ENCODE results near the gene EXD3.
"Not testable (repeated sequence)": the region's sequence is repeated elsewhere in the genome, so short reads cannot be mapped to it uniquely, and the experiment has no call there.

EXD3 gene

DNA sequence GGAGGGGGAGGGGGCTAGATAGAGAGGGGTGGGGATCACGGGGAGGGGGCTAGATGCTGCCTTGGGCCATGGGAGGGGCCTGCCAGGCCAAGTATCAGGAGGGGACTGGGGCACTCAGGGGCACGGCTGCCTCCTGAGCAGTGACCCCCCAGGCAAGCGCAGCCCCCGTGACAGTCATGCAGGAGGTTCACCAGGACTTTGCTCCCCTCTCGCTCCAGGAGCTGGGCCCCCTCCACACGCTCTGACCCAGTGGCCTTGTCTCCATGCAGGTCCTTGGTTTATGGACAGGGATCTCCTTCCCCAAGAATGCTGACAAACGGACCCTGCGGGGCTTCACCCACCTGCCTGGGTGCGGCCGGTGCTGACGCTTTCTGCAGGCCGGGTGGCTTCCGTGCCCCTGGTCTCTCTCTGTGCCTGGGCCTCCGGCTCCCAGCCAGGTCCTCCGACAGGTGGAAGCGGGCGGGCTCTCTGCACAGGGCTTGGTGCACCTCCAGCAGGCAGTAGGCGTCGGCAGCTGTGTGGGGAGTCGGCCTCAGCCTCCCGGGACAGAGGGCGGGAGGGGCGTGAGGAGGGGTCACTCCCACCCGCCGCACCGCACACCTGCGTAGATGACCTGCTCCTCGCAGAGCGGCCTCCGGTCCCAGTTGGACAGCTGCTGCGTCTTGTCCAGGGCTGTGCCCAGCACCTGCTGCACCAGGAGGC, 74.0 kb downstream of the EXD3 start:
- Histone ChIP-seq H3K27ac (no peak overlapping the region), H3K4me3 (no peak overlapping the region)
- TF ChIP-seq, protein P1, sequence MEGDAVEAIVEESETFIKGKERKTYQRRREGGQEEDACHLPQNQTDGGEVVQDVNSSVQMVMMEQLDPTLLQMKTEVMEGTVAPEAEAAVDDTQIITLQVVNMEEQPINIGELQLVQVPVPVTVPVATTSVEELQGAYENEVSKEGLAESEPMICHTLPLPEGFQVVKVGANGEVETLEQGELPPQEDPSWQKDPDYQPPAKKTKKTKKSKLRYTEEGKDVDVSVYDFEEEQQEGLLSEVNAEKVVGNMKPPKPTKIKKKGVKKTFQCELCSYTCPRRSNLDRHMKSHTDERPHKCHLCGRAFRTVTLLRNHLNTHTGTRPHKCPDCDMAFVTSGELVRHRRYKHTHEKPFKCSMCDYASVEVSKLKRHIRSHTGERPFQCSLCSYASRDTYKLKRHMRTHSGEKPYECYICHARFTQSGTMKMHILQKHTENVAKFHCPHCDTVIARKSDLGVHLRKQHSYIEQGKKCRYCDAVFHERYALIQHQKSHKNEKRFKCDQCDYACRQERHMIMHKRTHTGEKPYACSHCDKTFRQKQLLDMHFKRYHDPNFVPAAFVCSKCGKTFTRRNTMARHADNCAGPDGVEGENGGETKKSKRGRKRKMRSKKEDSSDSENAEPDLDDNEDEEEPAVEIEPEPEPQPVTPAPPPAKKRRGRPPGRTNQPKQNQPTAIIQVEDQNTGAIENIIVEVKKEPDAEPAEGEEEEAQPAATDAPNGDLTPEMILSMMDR (IDR thresholded peaks at IDR 0.05), result no peak
- DNase-seq (ENCODE audit: low spot score), result no peak

DNA sequence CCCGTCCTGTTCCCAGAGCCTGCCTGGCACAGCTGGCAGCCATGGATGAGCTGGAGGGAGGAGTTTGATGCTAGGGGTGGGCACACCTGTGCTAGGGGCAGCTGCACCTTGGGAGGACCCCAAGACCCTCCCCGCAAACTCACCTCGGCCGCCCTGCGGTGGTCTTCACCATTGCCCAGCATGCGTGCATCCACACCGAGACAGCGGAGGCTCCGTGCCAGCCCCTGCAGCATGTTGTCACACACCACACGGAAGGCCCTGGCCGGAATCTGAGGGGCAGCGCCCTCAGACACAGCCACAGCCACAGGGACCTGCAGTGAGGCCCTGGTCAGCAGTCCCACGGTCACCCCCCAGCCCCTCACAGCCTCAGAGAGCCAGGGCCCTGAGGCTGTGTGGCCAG, 75.0 kb downstream of the EXD3 start:
- no peak for DNase-seq (ENCODE audit: low spot score)
- no peak overlapping the region for H3K4me3 ChIP-seq
- H3K27ac ChIP-seq, result no peak overlapping the region
- TF ChIP-seq, protein P1 (IDR thresholded peaks at IDR 0.05), result no peak

DNA sequence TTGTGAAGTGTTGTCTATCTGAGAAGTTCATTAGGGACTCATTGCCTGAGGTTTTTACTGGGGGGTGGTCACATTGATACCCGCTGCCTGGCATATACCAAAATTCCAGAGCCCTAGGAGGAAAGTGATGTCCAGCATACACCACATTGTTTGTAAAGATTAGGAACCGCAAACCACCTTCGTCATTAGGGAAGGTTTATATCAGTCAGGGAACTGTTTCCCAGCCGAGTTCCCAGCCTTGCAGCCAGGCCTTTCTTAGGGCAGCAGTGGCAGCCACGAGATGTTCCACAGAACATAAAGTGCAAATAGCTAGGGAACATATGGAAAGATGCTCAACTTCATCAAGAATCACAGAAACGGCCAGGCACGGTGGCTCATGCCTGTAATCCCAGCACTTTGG, 80.5 kb downstream of the EXD3 start:
- TF ChIP-seq, protein P1 (IDR thresholded peaks at IDR 0.05), result no peak
- Histone ChIP-seq H3K4me3 (no peak overlapping the region), H3K27ac (no peak overlapping the region)
- no peak for DNase-seq (ENCODE audit: low spot score)

DNA sequence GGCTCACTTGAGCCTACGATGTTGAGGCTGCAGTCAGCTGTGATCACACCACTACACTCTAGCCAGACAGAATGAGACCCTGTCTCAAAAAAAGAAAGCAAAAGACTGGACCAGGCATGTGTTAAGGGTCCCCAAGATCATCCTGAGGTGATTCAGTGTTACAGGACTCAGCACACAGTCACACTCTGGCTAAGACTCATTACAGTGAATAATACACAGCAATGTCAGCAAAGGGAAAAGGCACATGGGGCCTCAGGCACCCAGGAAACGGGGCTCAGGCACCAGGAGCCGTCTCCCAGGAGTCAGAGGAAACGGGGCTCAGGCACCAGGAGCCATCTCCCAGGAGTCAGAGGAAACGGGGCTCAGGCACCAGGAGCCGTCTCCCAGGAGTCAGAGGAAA, 81.7 kb downstream of the EXD3 start:
- TF ChIP-seq, protein P1 (IDR thresholded peaks at IDR 0.05), result no peak
- DNase-seq (ENCODE audit: low spot score), result no peak

DNA sequence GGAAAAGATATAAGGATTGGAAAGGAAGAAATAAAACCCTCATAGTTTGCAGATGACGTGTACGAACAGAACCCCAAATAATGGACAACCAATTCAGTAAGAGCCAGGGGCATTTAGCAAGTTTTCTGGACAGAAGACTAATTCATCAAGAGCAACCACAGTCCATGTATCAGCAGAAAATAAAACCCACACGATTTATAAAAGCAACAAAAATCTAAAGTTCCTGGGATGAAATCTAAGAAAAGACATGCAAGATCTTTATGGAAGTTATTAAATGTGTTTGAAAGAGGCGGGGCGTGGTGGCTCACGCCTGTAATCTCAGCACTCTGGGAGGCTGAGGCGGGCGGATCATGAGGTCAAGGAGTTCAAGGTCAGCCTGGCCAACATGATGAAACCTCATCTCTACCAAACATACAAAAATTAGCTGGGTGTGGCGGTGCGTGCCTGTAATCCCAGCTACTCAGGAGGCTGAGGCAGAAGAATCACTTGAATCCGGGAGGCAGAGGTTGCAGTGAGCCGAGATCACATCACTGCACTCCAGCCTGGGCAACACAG, 83.0 kb downstream of the EXD3 start:
- not testable (repeated sequence) for H3K4me3 ChIP-seq; DNase-seq (ENCODE audit: low spot score); H3K27ac ChIP-seq

More for the DNA sequence above, 81.7 kb downstream of the EXD3 start:
- H3K4me3 ChIP-seq, result no peak overlapping the region
- no peak overlapping the region for H3K27ac ChIP-seq

DNA sequence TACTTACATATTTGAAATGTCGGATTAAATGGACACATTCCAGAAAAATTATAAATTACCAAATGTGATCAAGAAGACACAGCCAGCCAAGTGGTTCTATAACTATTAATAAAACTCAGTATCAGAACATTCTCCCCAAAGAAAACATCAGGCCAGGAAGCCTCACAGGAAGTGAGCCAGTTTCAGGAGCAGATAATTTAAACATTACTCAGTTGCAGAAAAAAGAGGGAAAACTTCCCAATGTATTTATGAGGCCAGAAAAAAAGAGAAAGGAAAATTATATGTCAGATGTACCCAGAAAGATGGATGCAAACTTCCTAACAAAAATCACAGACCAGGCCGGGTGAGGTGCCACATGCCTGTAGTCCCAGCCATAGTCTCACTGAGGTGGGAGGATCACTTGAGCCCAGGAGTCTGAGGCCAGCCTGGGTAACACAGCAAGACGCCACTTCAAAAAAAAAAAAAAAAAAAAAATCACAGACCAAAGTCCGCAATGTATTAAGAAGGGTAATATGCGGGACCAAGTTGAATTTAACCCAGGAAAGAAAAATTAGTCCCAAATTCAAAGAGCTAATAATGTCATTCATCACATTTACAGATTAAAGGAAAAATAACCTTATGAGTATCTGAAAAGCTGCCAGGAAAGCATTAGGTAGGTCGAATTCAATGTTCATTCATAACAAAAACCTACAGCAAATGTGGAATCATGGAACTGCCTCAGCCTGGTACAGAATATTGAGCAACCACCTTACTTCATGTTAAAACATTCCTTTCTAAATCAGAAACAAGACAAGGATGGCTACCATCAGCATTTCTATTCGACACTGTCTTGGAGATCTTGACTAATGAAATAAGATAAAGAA, 83.7 kb downstream of the EXD3 start:
- no peak for DNase-seq (ENCODE audit: low spot score)
- Histone ChIP-seq H3K27ac (no peak overlapping the region), H3K4me3 (no peak overlapping the region)
- TF ChIP-seq, protein P1 (IDR thresholded peaks at IDR 0.05), result no peak

DNA sequence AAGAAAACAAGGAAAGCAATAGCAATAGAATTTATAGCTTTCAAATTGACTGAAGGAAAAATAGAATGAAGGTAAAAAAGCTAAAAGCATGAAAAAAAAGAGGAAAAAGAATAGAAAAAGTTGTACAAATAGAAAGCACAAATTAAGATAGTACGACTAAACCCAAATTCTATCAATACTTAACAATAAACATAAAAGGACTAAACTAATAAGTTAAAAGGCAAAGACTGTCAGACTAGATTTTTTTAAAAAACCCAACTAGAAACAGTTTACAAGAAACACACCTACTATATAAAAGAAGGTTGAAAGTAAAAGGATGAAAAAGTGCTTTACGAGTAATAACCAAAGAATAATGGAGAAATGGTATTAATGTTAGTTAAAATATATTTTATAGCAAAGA, 86.2 kb downstream of the EXD3 start:
- Histone ChIP-seq H3K4me3 (no peak overlapping the region), H3K27ac (no peak overlapping the region)
- no peak for DNase-seq (ENCODE audit: low spot score)
- TF ChIP-seq, protein P1 (IDR thresholded peaks at IDR 0.05), result no peak
